HG02884 (cell line): ENCODE measurements around the gene SRP72.
"Not testable (repeated sequence)": the region's sequence is repeated elsewhere in the genome, so short reads cannot be mapped to it uniquely, and the experiment has no call there.

Experiments
- ATAC-seq: cut with Tn5 transposase; IDR thresholded peaks from one replicate; pipeline ENCODE4 v1.9.1; 2021; ENCODE audit warnings: mild to moderate bottlenecking, moderate library complexity; ENCODE audit not compliant: unreplicated experiment

Gene SRP72

DNA sequence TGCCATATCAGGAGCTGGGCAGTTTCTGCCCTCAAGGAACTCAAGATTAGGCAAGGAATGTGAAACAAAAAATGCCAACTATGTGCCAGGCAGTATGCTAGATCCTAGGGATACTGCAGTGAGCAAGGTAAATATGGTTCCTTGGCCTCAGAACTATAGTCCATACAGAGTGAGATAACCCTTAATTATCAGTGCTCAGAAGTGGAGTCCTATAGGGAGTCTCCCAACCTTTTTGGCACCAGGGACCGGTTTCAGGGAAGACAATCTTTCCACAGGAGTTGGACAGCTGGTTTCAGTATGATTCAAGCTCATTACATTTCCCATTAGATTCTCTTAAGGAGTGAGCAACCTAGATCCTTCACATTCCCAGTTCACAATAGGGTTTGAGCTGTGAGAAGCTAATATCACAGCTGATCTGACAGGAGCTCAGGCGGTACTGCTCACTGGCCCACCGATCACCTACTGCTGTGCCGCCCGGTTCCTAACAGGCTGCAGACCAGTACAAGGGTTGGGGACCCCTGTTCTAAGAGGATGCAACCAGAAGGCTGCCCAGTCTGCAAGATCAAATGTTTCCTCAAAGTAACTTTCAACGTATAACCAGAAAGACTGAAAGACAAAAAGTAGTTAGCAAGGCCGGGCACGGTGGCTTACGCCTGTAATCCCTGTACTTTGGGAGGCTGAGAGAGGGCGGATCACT is 1.7 kb upstream of the SRP72 start:
- no peak for ATAC-seq

DNA sequence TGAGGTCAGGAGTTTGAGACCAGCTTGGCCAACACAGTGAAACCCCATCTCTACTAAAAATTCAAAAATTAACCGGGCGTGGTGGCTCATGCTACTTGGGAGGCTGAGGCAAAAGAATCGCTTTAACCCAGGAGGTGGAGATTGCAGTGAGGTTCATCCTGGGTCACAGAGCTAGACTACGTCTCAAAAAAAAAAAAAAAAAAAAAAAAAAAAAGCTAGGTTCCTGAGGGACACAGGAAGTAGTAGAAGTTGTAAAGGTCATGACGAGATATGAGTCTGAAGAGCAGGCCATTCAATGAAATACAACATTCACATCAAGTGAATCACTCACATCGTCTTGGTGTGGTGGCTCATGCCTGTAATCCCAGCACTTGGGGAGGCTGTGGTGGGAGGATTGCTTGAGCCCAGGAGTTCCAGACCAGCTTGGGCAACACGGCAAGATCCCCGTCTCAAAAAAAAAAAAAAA is 1.1 kb upstream of the SRP72 start:
- not testable (repeated sequence) for ATAC-seq

DNA sequence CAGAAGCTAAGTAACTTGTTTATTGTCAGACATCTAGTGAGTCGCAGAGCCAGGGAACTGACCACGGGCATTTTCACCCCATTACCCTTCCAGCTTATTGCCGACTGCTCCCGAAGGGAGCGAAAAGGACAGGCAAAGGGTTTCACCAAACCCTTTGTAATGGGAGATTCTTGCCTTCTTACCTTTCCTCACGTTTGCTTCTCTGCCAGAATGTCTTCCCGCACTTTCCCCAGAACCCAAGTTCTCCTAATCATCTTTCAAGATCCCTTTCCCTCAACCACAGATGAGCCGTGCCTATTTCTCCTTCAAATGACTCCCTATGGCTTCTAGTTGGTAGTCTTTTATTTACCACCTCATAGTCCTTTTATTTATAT is 520 bp upstream of the SRP72 start:
- ATAC-seq: no peak

DNA sequence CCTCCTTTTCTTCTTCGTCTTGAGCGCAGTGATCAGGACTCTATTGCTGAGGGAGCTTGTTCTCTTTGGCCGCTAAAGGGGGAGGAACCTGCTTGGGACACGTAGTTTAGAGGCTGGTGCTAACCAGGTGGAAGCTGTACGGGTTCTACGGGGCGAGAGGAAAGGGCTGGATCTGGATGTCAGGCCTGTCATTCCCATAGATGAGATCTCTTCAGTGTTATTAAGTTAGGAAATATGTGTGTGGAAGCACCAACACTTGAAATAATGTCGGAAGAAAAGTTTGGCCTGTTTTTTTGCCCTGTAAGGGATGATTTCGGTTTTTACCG is 643 bp downstream of the SRP72 start:
- peak; percentile 51 for ATAC-seq

DNA sequence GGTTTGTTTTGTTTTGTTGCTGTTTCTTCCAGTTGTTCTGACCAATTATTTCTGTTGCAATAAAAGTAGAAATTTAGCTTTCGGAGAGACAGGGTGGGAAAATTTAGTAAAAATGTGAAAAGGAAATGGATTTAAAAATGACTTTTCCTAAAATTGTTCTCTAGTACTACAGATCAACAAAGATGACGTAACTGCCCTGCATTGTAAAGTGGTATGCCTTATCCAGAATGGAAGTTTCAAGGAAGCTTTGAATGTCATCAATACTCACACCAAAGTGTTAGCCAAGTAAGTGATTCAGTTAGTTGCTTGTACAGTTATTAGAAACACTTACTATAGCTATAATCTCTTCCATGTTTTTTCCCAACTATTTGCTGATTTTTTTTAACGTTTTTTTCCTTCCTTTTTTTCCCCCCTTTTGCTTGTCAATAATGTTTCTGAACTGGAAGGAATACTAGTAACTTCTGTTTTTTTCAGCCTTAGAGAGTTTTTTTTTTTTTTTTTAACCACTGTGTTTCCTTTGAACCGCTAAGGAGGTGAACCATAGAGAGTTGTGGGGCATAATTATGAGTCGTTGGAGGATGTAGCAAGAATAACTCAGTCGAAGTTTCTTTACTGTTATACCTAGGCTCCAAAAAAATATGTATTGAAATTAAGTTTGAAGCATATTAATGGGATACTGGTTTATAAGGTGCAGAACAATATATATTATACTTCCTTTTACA is 2.2 kb downstream of the SRP72 start:
- no peak for ATAC-seq

DNA sequence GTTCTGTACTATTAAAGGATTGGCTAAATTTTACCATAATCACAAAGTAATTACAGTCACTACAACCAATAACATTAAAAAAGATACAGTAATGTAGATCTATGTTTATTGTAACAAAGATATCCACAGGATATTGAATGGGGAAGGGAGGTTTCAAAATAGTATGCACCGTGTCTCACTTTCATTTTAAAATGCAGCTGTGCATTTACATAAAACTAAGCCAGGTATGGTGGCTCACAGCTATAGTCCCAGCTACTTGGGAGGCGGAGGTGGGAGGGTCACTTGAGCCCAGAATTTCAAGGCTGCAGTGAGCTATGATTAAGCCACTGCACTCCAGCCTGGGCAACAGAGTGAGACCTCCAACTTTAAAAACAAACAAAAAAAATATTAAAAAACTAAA is 8.5 kb downstream of the SRP72 start:
- peak; percentile 88 for ATAC-seq

DNA sequence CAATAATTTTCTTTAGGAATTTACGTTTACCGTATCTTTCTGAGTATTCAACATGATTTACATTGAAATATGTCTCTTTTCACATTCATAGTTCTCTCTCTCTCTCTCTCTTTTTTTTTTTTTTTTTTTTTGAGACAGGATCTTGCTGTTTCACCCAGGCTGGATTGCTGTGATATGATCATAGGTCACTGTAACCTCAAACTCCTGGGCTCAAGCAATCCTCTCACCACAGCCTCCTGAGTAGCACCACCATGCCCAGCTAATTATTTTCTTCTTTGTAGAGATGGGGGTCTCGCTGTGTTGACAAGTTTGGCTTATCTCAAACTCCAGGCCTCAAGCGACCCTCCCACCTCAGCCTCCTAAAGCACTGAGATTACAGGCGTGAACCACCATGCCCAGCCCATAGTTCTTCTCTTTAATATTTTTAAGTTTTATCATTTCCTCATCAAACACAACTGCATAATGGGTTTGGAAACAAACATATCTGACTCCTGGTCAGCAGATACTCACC is 9.8 kb downstream of the SRP72 start:
- no peak for ATAC-seq

- ATAC-seq: no peak
These were observed 13.3 kb downstream of the SRP72 start for GRCh38 chr4:56480691-56481090.

DNA sequence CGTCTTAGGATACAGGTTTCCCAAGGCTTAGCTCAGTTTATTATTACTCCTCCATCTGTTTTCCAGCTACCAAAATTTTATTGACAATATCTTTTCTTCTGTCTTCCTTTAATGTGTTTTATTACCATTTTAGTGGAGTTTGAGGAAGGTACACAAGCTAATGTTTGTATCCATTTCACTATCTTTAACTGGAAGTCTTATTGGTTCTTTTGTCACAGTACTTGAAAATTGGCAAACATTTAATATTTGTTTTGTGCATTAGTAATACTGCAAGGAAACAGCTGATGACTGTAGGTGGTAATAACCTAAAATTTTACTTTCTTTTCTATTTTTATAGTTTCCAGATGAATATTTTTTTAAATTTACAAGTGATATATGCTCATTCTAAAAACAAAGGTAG is 28.8 kb downstream of the SRP72 start:
- no peak for ATAC-seq

GRCh38 chr4:56505269-56506130 is 38.1 kb downstream of the SRP72 start, which contains the start of gene ARL9:
Gene ARL9 (plus strand): TSS chr4:56505791. CDS start chr4:56505863, 72 bp downstream.
- ATAC-seq: peak; percentile 58

GRCh38 chr4:56511098-56511497 is 43.7 kb downstream of the SRP72 start:
- no peak for ATAC-seq

GRCh38 chr4:56512166-56512565 is 44.7 kb downstream of the SRP72 start:
- no peak for ATAC-seq

DNA sequence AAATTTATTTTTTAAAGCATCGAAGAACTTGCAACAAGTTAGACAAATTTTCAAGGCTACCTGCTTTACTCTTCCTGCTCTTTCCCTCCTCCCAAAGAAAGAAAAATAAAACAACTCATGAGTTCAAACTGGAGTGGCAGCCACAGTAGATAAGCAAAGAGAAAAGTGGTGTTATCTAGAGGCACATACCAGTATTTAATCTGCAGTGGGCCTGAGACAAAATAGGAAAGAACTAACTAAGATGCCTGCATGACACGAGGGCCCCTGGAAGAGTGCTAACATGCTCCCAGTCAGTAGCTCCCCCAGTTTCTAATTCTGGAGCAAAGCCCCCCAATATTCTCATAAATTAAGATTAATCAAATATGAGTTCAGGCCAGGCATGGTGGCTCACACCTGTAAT is 46.1 kb downstream of the SRP72 start:
- ATAC-seq: no peak

GRCh38 chr4:56530269-56531148 is 63.1 kb downstream of the SRP72 start:
- peak; percentile 89 for ATAC-seq

DNA sequence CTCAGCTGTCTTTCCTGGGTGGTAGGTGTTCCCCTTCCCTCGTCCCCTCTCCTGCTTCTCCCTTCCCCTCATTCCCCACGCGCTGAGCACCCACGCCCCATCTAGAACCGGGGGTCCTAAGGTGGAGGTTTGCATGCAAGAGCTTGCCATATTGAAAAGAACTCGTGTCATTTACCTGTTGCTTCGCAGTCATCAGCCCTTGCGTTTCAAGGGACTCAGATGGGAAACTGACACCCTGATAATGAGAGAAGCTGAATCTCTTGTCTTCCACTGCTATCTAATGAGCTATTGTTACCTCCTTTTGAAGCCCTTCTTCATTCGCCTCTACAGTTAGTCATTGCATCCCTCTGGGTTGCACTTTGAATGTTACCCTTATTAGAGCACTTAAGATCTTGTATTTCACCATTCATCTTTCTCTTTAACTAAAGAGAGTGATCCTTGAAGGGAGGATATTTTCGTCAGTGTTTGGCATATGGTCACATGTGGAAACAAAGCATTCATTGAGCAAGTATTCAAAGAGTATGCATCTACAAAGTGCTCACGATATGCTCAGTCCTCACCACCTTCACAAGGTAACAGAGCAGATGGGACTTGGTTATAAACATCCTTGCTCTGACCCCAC is 63.8 kb downstream of the SRP72 start:
- ATAC-seq: no peak

GRCh38 chr4:56531823-56532222 is 64.4 kb downstream of the SRP72 start:
- ATAC-seq: no peak

- no peak for ATAC-seq
These were observed 64.8 kb downstream of the SRP72 start for GRCh38 chr4:56532239-56532638.

- no peak for ATAC-seq
These were observed 68.5 kb downstream of the SRP72 start for GRCh38 chr4:56535915-56536314.

DNA sequence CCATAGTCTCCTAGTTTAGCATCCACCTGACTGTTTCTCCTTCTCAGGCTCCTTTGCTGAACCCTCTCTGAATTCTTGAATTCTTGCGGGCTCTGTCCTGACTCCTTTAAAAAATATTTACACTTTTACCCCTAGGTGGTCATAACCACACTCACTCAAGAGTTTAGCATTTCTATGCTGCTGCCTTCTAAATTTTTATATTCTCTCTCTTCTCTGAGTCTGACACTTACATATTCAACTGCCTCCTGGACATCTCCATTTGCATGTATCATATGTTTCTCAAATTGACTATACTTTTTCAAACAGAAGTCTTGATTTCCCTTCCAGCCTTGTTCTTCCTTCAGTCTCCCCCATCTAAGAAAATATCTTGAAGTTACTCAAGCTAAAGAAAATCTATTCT is 69.7 kb downstream of the SRP72 start:
- no peak for ATAC-seq

- ATAC-seq: no peak
These were observed 73.4 kb downstream of the SRP72 start for GRCh38 chr4:56540826-56541225.
